Measurements from ENCODE around the gene HOXD4.

The HOXD4 gene

DNA sequence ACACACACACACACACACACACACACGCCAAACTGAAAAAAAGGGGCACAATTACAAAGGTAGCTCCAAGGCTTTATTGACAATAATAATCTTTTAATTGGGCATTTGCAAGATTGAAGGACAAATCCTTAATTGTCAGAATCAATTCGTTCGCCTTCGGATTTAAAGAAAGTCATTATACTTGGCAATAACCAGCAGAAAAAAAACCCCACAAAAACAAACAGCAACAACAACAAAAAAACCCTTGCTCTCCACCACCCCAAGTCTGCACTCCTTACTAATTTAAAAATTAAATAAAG lies 23.6 kb upstream of the HOXD4 start:
- no peak for DNase-seq

DNA sequence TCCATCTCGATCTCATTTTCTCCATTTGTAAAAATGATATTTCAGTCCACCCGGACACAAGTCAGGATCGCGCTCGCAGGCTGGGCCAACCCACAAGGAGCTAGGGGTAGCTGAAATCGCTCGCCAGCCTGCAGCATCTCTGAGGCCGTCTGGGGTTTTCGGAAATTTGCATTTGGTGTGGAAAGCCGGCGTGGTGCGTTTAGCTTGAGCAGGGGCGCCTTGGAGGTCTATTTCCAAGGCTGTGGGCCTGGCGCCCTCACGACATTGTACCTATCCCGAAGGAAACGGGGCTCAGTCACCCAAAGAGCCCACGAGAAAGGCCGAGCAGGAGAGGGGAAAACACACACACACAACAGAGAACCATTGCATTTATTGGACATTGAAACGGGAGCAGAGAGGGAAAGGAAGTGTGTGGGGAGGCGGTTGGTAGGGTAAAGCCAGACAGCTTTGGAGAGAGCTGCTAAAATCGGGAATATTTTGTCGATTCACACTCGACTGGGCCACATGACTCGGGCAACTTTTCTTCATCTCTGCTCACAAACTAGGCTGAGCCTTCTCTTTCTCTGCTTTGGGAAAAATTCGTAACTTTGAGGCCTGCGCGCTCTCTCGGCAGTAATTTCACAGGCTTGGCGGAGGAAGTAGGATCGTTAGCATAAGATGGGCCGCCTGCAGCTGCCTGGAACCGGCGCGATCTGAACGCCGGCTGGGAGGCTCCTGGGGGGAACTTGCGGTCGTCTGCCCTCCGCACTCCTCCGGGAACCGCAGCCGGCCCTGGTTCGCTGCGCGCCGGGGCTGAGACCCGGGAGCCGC lies 23.0 kb upstream of the HOXD4 start:
- no peak for DNase-seq

DNA sequence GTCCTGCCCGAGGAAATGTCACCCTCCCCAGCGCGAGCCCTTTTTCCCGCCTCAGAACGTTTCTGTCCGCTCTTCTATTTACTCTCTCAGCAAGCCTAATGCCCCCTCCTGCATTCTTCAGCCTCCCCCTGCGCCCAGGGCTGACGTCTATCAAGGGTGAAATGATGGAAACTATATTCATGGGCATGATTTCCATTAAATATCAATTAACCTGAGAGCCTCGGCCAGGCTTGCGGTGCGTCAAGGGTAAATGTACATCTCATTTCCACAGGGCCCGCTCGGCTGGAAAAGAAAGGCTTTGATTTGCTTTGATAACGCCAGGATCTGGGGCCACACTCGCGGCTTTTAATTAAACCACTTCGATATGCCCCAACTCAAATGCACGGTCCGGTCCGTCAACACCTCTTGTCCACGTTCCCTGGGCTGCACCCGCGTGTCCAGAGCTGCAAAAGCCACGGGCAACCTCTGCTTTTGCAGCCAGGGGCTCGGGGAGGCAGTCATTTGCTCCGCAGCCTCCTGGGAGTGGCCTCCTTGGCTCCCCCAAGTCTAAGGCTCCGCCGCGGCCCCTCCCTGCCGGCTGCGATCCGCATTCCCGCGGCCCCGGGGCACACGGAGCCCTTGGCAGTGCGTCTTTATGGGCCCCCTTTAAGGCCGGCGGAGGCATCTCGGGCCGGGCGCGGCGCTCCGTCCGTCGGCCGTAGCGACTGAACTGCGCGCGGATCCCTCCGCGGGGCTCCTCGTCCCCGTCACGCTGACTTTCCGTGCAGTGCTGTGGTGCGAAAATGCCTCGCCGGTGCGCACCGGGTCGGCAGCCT lies 22.2 kb upstream of the HOXD4 start, which contains the start of gene HOXD8:
TSS of gene HOXD8 (plus strand) at position 724 of the 815 bp plus-strand sequence. CDS start 662 bp downstream, outside the sequence.
- no peak for DNase-seq

GRCh38 chr2:176129813-176130146 lies 21.6 kb upstream of the HOXD4 start:
- no peak for DNase-seq

GRCh38 chr2:176130147-176130956 lies 21.0 kb upstream of the HOXD4 start:
- no peak for DNase-seq

DNA sequence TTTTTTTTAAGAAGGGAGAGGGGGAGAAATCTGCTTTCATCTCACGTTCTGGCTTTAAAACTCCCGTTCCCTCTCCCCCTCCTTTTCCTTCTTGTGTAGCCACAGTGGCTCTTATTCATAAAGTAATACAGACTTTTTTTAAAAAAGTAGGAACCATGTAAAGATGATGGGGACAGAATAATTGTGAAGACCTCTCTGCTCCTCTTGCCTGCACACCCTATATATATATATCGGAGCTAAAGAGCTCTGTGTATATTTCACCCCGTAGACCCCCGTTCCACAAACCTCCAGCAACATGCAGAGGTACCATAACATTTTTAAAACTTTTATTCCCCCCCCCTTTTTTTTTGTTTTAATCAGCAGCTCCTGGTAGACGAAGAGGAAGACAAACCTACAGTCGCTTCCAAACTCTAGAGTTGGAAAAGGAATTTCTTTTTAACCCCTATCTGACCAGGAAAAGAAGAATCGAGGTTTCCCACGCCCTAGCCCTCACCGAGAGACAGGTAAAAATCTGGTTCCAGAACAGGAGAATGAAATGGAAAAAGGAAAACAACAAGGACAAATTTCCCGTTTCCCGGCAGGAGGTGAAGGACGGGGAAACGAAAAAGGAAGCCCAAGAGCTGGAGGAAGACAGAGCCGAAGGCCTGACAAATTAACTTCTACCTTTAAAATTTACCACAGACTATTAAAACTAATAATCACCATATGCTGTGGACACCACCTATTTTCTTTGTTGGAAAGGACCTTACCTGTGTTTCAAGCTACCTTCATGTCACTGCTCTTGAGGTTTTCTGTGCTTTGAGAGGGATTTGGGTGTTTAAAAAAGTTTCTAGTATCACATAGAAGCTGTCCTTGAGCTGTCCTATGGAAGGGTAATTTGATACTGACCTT lies 20.1 kb upstream of the HOXD4 start:
- no peak for DNase-seq

DNA sequence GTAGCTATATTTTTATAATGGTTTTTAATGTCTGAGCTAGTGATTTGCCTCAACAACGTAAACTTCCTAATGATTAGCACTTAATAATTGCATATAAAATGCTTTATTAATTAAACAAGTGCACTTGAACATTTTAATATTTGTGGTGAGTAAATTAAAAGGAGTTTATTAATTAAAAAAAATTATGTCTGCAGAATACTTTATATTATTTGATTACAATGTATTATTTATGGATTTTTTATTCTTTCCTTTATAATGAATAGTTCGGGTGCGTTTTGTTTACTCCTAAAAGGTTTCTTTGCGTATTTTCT lies 19.5 kb upstream of the HOXD4 start:
- DNase-seq: no peak

DNA sequence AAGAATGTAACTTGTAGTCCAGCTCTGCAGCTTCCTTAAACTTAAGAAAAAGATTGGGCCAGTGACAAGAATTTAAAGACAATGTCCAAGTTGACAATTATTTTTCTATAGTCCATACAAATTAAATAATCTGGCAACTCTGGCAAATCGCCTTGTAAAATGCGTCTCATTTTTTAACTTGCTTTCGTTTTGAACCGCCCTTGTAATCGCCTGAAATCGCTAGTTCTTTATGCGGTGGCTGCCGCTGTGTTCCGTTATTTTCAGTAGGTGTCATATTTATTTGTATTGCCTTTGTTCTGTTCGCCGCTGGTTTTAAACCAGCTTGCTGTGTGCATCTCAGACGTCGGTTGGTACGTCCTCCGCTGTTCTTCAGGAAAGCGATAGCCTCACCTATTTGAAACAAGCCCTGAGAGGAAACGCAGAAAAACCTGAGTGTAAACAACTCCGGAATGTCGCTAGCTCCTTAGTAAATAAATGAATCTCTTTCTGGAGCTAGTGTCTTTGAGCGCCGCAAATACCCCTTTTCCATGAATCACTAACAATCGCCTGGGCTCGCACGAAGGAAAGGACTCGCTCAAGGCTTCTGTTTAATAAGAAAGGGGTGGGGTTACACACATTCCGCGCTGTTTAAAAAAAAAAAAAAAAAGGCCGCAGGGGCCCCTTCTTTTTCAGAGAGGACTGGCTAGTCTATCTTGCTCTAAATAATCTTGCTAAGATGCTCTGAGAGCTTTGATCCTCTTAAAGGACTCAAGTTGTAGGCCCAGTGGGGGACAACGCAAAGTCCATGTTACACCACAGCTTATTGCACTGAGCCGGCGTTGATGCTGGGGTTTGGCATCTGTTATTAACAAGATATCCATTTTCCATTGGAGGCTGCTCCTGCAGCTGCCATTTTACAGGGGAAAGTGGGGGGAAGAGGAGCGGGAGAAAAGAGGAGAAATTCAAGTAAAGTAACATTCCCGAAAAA lies 18.9 kb upstream of the HOXD4 start:
- no peak for DNase-seq

DNA sequence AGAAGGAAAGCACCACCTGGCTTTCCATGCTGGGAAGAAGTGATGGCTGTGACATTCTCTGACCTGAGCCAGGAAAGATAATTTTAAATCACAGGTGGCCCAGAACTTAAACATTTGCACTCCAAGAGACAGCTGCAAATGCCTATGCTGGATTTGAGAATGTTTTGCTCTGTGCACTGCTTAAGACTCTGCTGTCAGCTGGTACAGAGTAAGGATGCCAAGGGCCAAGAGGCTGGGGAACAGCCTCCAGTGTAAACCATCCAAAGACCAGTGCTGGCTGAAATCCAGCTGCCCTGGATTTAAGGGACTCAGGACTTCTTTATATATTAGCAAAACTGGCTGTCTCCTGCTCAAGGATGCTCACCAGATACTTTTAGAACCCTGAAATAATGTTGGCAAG lies 18.0 kb upstream of the HOXD4 start:
- DNase-seq: no peak

DNA sequence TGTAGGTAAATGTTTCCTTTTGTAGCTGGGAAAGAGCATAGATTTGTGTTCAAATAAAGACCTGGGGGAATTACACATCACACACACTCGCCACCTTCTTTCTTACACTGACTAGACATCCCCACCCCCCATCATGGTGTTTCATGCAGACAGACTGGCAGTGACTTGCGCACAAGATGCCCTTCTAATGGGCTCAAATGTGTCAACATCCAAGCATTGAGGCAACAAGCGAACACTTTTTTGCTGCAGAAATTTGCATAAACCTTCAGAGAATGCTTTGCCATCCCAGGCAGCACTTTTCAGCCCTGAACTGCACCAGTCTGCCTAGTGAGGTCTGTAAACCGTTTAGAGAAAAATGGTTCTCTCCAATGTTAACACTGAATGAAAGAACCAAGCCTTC lies 17.3 kb upstream of the HOXD4 start:
- no peak for DNase-seq

- DNase-seq: no peak
Observed at GRCh38 chr2:176135035-176135440, 16.3 kb upstream of the HOXD4 start.

DNA sequence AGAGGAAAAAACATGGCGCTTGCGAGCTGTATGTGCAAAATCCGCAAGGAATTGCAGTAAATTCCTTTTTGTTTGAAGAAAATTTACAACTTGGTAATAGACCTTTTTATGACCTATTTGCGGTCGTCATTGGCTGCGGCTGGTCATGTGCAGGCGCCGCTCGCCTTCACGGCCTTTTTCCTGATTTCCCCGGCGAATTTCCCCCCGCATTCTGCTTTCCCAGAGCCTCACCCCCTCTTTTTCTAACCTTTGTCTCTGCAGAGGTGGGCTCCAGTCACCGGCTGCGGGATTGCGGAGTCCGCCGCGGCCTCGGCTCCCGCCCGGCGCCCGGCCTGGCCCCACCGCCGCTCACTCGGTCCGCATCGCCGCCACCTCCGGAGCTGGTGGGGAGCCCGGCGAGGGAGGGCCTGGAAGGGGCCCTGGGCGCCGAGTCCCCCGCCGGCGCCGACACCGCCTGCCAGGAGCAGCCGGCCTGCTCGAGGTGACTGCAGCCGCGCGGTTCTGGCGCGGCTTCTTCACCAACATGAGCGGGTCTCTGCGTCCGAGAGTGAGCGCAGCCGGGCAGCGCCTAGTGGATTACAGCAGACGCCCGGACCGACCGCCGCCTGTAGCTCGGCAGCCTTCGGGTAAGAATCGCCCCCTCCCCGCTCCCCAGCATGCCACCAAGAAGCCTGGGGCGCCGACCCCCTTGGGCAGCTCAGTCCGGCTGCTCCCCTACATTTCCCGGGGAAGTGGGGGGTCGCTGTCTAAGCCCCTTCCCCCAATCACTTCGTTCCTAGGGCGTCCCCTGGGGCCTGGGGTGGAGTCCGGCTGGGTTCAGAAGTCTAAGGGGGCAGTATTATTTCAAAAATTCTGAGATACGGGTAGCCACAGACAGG lies 14.7 kb upstream of the HOXD4 start:
- DNase-seq: no peak

- DNase-seq: peak; percentile 17
Observed at GRCh38 chr2:176137252-176137580, 14.1 kb upstream of the HOXD4 start.

GRCh38 chr2:176137906-176138305 lies 13.4 kb upstream of the HOXD4 start:
- no peak for DNase-seq

- no peak for DNase-seq
Observed at GRCh38 chr2:176138526-176138922, 12.8 kb upstream of the HOXD4 start.

GRCh38 chr2:176138923-176139660 lies 12.3 kb upstream of the HOXD4 start:
- DNase-seq: no peak

DNA sequence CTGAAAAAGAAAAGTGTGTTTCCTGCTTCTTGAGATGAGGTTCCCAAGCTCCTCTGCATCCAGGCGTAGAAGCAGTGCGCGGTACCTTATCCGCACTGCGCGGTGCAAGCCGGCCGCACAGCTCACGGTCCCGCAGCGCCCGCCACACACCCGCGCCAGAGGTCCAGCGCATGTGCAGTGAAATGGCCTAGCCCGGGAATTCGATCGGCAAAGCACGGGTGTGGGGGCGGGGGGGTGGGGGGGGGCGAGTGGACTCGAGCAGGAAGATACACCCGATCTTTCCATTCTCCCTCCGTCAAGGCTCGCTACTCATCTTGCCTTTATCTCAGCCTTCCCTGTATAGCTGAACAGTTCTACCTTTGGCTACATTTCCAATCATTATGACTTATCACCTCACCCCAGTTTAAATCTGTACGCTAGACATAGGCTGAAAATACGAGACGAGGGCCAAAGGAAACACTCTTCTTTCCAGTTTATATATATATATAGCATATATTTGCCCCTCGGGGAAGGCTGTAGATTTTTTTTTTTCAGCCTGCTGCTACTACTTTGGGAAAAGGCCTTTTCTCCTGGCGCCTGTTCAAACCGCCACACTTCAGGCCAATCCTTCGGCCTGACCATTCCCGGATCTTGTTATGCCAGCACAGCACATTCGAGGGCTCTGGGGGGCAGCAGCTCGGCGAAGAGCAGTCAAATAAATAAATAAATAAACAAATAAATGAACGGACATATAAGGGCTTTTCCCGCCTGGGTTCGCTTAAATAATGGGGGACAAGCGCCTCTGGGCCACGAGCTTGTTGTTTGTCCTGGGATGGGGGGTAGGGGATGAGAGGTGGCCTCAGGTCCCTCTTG lies 11.5 kb upstream of the HOXD4 start:
- no peak for DNase-seq

GRCh38 chr2:176140513-176141317 lies 10.6 kb upstream of the HOXD4 start:
- peak; percentile 47 for DNase-seq

Measured in RPMI8226 (cell line).